B cell (primary cell): ENCODE results near the gene SYNJ2. TPM values are rescaled to one million over a fixed set of nuclear protein-coding genes. Genes with fewer than 3 reads are reported as not detected.

Experiments used
- ATAC-seq: fragments of 200-7000 bp; cut with Tn5 transposase; one replicate; pipeline ENCODE4 v1.10.0; 2021; ENCODE audit warnings: low read depth, mild to moderate bottlenecking, moderate number of reproducible peaks, moderate library complexity
- CTCF ChIA-PET: fragments of 350-600 bp; sonication (Branson Sonifier 250); formaldehyde crosslinking; loops from one replicate; lab custom pipeline; 2021; ENCODE audit warnings: antibody characterized with exemption, inconsistent platforms; lab: Charles Lee
- POLR2A ChIA-PET: fragments of 350-600 bp; sonication (Branson Sonifier 250); formaldehyde crosslinking; loops from one replicate; lab custom pipeline; 2021; ENCODE audit warnings: antibody characterized with exemption; lab: Charles Lee
- DNase-seq: peaks from one replicate; pipeline ENCODE4 v3.0.0; 2013
- H2AFZ ChIP-seq: 2 replicates; pipeline ENCODE4 v1.6.1; 2012; ENCODE audit warnings: mild to moderate bottlenecking, low read depth, low read length; ENCODE audit not compliant: insufficient read depth, poor library complexity, severe bottlenecking
- H3K27ac ChIP-seq, 2 donors: 1 replicate in 1 of 2; 2 replicates in 1 of 2; pipeline ENCODE4 v1.5.1; 2012 to 2013; ENCODE audit warnings: low read length in 2 of 2, mild to moderate bottlenecking in 2 of 2, moderate library complexity in 1 of 2
- H3K27me3 ChIP-seq, 4 experiments: fragments of 200-600 bp in 1 of 4; sonication (generic) in 1 of 4; replicated peaks in 1 of 4; 1 replicate in 2 of 4; 2 replicates in 2 of 4; pipeline versions ENCODE4 v1.6.1 to v1.7.0; 2013 to 2016; ENCODE audit warnings: low read length in 3 of 4, mild to moderate bottlenecking in 2 of 4, mixed read lengths in 1 of 4, moderate library complexity in 1 of 4; ENCODE audit not compliant: insufficient read depth in 4 of 4, control insufficient read depth in 3 of 4; ENCODE audit errors: control extremely low read depth in 1 of 4
- H3K36me3 ChIP-seq, 2 experiments: replicated peaks in 1 of 2; 1 replicate in 1 of 2; 2 replicates in 1 of 2; pipeline versions ENCODE4 v1.6.1 to v1.7.1; 2013; ENCODE audit warnings: low read length in 1 of 2; ENCODE audit not compliant: insufficient read depth in 2 of 2, control insufficient read depth in 1 of 2; ENCODE audit errors: control extremely low read depth in 1 of 2, extremely low read depth in 1 of 2
- H3K4me1 ChIP-seq, 2 donors: fragments of 200-600 bp in 1 of 2; sonication (generic) in 1 of 2; 1 replicate in 1 of 2; 2 replicates in 1 of 2; pipeline versions ENCODE4 v1.5.1 to v1.6.1; 2013 to 2017; ENCODE audit warnings: low read length in 2 of 2; ENCODE audit not compliant: control insufficient read depth in 2 of 2, insufficient read depth in 2 of 2
- H3K4me2 ChIP-seq: replicated peaks from 2 replicates; pipeline ENCODE3; 2012; ENCODE audit warnings: mild to moderate bottlenecking, low read depth, low read length; ENCODE audit not compliant: poor library complexity, severe bottlenecking
- H3K4me3 ChIP-seq, 5 experiments: fragments of 200-600 bp in 1 of 5; sonication (generic) in 1 of 5; 1 replicate in 3 of 5; 2 replicates in 2 of 5; pipeline versions ENCODE4 v1.5.1 to v1.7.0; 2011 to 2016; ENCODE audit warnings: low read length in 4 of 5, mild to moderate bottlenecking in 4 of 5, low read depth in 2 of 5, control low read depth in 1 of 5, moderate library complexity in 1 of 5; ENCODE audit not compliant: insufficient read depth in 1 of 5; ENCODE audit errors: control extremely low read depth in 1 of 5, extremely low read depth in 1 of 5
- H3K79me2 ChIP-seq: fragments of 200-600 bp; sonication (generic); one replicate; pipeline ENCODE4 v1.6.0; 2016; ENCODE audit warnings: low read length; ENCODE audit not compliant: control insufficient read depth, insufficient read depth
- H3K9ac ChIP-seq: fragments of 200-600 bp; sonication (generic); 2 replicates; pipeline ENCODE4 v1.6.1; 2017; ENCODE audit warnings: mild to moderate bottlenecking, low read length, moderate library complexity
- H3K9me3 ChIP-seq, 3 donors: one replicate each; pipeline versions ENCODE4 v1.6.1 to v1.7.1; 2013; ENCODE audit warnings: low read length in 2 of 3; ENCODE audit not compliant: control insufficient read depth in 2 of 3, insufficient read depth in 1 of 3; ENCODE audit errors: control extremely low read depth in 1 of 3
- H4K20me1 ChIP-seq: 2 replicates; pipeline ENCODE4 v1.6.0; 2012; ENCODE audit warnings: mild to moderate bottlenecking, low read length; ENCODE audit not compliant: insufficient read depth, control insufficient read depth, poor library complexity, severe bottlenecking
- H3K27ac Mint-ChIP-seq: one replicate; pipeline ENCODE4 v1.8.0; 2021; ENCODE audit warnings: mixed read lengths
- H3K27me3 Mint-ChIP-seq: one replicate; pipeline ENCODE4 v1.8.0; 2021; ENCODE audit warnings: mixed read lengths
- H3K4me1 Mint-ChIP-seq: one replicate; pipeline ENCODE4 v1.8.0; 2021; ENCODE audit warnings: mixed read lengths
- H3K4me3 Mint-ChIP-seq: one replicate; pipeline ENCODE4 v1.8.0; 2021; ENCODE audit warnings: mixed read lengths
- H3K9me3 Mint-ChIP-seq: one replicate; pipeline ENCODE4 v1.8.0; 2022; ENCODE audit warnings: mixed read lengths; ENCODE audit not compliant: insufficient read depth
- CTCF ChIP-seq: fragments of 200-600 bp; IDR thresholded peaks from one replicate; pipeline ENCODE4 v1.8.0; 2022; ENCODE audit warnings: antibody characterized with exemption, mild to moderate bottlenecking
- EZH2 ChIP-seq: IDR thresholded peaks from 2 replicates; pipeline ENCODE4 v1.6.1; 2012; ENCODE audit warnings: borderline replicate concordance, low read depth, mild to moderate bottlenecking, moderate library complexity, low read length; ENCODE audit not compliant: insufficient read depth, poor library complexity, severe bottlenecking
- WGBS: methylation state at CpG from one replicate; pipeline ENCODE4 v1.1.5; 2013; ENCODE audit warnings: missing lambda C conversion rate; ENCODE audit not compliant: insufficient coverage; 5-methylcytosine and 5-hydroxymethylcytosine counted together
- intact Hi-C: fragments of 100-400 bp; cut with micrococcal nuclease; formaldehyde crosslinking; loops from one replicate; pipeline ENCODE4 v1.10.0; 2022
- polyA plus RNA-seq: library from polyadenylated mRNA; depleted of rRNA; stranded (reverse); fragments of >200 nt; gene quantifications from 2 replicates; pipeline ENCODE4 v1.2.3, GENCODE V29; 2012
- total RNA-seq, 2 donors: library from RNA; stranded (reverse); fragments of 120-200 nt in 1 of 2; gene quantifications; 1 replicate in 1 of 2; 2 replicates in 1 of 2; pipeline versions ENCODE4 v1.2.3 to v1.2.4, GENCODE V29; 2013 to 2022

The SYNJ2 gene
- total and polyA plus RNA-seq, 2 donors (not counting 1 experiment from before 2014, with no cell fraction given): 5.2 to 11.4 TPM

- H3K4me2 ChIP-seq: no peak overlapping the region
- 97% methylated on average over 7 of the region's 11 CpGs for WGBS
- peaks cover 39% of the 10 kb centered on the region for H3K4me1 Mint-ChIP-seq
These were observed 25.3 kb downstream of the SYNJ2 start for GRCh38 chr6:158006821-158007570.

More at GRCh38 chr6:158006821-158007570, 25.3 kb downstream of the SYNJ2 start:
- CTCF ChIA-PET: no interaction called here
- H3K36me3 ChIP-seq: no peaks in the 10 kb centered on the region
- no peak overlapping the region for H3K4me3 Mint-ChIP-seq
- ATAC-seq (no peak), DNase-seq (no peak)
- H3K9me3 ChIP-seq: peaks cover 0 to 11% (median 0%) of the 10 kb centered on the region in 3 donors
- no peaks in the 10 kb centered on the region for H3K27me3 Mint-ChIP-seq
- TF ChIP-seq EZH2: no peak
- TF ChIP-seq CTCF: no peak
- H3K27ac Mint-ChIP-seq: no peak overlapping the region
- H3K4me3 ChIP-seq: no peak overlapping the region
- H3K9ac ChIP-seq: no peak overlapping the region
- POLR2A ChIA-PET: no interaction called here
- H3K79me2 ChIP-seq: peaks cover 19% of the 10 kb centered on the region
- H4K20me1 ChIP-seq: no peaks in the 10 kb centered on the region
- H2AFZ ChIP-seq: no peak overlapping the region
- intact Hi-C loops: no loop called here
- peaks cover 11 to 20% of the 10 kb centered on the region in 2 donors for H3K4me1 ChIP-seq
- H3K9me3 Mint-ChIP-seq: no peaks in the 10 kb centered on the region
- H3K27me3 ChIP-seq: no peaks in the 10 kb centered on the region
- no peak overlapping the region for H3K27ac ChIP-seq
